ENCODE results near the gene GPR137B.

GPR137B gene

DNA sequence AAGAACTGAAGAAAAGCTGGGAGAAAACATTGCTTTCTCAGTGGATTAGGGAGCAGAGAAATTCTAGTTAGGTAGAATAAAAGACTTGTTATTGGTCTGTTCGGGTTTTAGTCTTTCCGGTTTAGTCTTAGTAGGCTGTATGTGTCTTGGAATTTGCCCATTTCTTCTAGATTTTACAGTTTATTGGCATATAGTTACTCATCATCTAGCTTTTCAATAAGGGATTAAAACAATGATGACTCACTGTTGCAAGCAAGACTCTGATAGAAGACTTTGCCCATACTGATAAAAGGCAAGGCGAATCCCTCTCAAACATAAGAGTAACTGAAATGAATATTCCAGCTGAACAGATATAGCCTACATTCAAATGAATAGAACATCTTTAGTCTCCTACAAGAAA, 62.3 kb downstream of the GPR137B start:
- Histone ChIP-seq H3K27me3 (no peaks in the 10 kb centered on the region), H3K36me3 (no peaks in the 10 kb centered on the region), H3K9me3 (no peaks in the 10 kb centered on the region), H3K4me1 (no peaks in the 10 kb centered on the region), H3K4me3 (ENCODE audit: low read depth, low read length) (no peak overlapping the region)
- TF ChIP-seq, protein P1, sequence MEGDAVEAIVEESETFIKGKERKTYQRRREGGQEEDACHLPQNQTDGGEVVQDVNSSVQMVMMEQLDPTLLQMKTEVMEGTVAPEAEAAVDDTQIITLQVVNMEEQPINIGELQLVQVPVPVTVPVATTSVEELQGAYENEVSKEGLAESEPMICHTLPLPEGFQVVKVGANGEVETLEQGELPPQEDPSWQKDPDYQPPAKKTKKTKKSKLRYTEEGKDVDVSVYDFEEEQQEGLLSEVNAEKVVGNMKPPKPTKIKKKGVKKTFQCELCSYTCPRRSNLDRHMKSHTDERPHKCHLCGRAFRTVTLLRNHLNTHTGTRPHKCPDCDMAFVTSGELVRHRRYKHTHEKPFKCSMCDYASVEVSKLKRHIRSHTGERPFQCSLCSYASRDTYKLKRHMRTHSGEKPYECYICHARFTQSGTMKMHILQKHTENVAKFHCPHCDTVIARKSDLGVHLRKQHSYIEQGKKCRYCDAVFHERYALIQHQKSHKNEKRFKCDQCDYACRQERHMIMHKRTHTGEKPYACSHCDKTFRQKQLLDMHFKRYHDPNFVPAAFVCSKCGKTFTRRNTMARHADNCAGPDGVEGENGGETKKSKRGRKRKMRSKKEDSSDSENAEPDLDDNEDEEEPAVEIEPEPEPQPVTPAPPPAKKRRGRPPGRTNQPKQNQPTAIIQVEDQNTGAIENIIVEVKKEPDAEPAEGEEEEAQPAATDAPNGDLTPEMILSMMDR (IDR thresholded peaks at IDR 0.05; ENCODE audit: low read depth, low read length) = no peak
- DNase-seq = no peak

DNA sequence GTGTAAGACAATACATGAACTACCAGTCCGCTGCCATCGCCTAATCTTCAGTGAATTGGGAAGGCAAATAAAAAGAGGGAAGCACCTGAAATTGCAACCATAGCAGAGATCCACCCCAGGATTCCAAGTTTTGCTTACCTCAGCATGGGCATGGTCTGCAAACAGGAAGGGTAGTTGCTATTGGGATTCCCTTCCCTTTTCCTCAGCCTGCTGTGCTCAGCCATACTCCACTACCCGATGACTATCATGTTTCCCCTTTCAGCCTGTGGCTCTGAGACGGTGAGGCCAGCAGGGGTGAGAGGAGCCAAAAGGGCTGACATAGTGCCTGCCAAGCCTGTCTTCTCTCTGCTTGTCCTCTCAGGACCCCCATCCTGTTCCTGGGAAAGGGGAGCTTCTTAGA, 64.2 kb downstream of the GPR137B start:
- TF ChIP-seq, protein P1 (IDR thresholded peaks at IDR 0.05; ENCODE audit: low read depth, low read length) = no peak
- H3K36me3 ChIP-seq = no peaks in the 10 kb centered on the region
- no peak for DNase-seq

DNA sequence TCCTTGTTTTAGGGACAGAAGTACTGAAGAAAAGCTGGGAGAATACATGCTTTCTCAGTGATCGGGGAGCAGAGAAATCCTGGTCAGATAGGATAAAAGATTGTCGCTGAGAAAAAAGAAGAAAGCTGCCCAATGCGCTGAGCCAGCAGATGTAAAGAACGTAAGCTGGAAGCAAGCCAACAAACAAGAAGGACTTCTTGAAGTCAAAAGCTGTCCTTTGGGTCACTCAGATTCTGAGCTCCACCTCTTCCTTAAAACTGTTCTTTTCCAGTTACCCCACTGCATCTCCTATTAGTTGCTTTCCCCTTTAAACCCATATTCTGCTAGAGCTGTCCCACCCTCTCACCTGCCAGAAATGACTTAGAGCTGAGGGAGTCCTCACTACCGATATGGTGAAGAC, 64.8 kb downstream of the GPR137B start:
- Histone ChIP-seq H3K36me3 (no peaks in the 10 kb centered on the region), H3K4me3 (ENCODE audit: low read depth, low read length) (no peak overlapping the region), H3K4me1 (no peaks in the 10 kb centered on the region), H3K27me3 (no peaks in the 10 kb centered on the region), H3K9me3 (no peaks in the 10 kb centered on the region)
- TF ChIP-seq, protein P1 (IDR thresholded peaks at IDR 0.05; ENCODE audit: low read depth, low read length) = no peak
- DNase-seq = no peak

More for the DNA sequence above, 64.2 kb downstream of the GPR137B start:
- H3K4me3 ChIP-seq (ENCODE audit: low read depth, low read length) = no peak overlapping the region
- H3K9me3 ChIP-seq = no peaks in the 10 kb centered on the region
- no peaks in the 10 kb centered on the region for H3K27me3 ChIP-seq
- no peaks in the 10 kb centered on the region for H3K4me1 ChIP-seq

DNA sequence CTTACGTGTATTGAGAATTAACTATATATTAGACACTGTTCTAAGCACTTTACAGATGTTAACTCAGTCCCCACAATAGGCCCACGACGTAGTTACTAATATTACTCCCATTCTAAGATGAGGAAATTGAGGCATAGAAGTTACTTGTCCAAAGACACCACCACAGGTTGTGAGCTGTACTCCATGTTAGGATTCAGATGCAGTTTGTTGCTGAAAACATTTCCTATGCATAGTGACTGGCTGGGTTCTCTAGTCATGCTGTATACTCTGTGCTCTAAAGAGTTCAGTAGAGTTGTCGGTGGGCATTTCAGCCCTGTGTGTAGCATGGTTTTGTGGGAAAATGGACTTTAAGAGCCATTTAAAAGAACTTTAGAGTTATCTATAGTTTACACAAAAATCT, 65.2 kb downstream of the GPR137B start:
- Histone ChIP-seq H3K4me3 (ENCODE audit: low read depth, low read length) (no peak overlapping the region), H3K4me1 (no peaks in the 10 kb centered on the region), H3K27me3 (no peaks in the 10 kb centered on the region), H3K36me3 (no peaks in the 10 kb centered on the region), H3K9me3 (no peaks in the 10 kb centered on the region)
- DNase-seq = no peak
- TF ChIP-seq, protein P1 (IDR thresholded peaks at IDR 0.05; ENCODE audit: low read depth, low read length) = no peak

DNA sequence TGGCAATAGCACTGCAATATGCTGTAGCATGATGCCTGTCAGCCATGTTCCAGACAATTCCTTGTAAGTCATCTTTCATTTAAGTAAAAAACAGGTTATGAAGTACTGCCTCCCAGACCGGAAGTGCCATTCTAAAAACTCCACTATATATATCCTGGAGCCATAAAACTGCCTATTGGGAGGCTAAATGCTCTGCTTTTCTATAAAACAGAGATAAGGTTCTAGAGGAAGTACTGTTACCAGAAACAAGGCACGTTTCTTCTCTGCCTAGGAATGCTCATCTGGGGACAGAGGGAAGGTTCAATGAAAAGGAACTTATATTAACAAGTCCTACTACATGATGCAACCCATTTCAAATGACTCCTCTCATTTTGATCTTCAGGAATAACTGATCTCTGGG, 66.8 kb downstream of the GPR137B start:
- Histone ChIP-seq H3K9me3 (no peaks in the 10 kb centered on the region), H3K4me3 (ENCODE audit: low read depth, low read length) (no peak overlapping the region), H3K4me1 (no peaks in the 10 kb centered on the region), H3K27me3 (no peaks in the 10 kb centered on the region), H3K36me3 (no peaks in the 10 kb centered on the region)
- DNase-seq = no peak
- TF ChIP-seq, protein P1 (IDR thresholded peaks at IDR 0.05; ENCODE audit: low read depth, low read length) = no peak

DNA sequence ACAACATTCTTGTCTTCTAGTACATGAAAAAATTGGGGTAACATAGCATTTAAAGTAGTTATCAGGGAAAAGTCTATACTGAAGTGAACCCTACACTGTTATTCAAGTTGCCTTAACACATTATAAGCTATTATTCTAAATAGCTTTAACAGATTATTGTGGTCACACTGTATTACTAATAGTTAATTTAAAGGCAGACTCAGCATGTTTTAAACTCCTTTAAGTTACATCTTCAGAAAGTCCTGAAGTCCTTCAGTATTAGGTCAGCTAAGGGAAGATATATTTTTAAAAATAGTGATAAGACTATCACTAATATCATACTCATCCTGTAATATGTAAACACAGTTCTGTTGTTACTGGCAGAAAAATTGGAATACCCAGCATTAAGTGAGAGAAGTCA, 67.4 kb downstream of the GPR137B start:
- Histone ChIP-seq H3K4me3 (ENCODE audit: low read depth, low read length) (no peak overlapping the region), H3K9me3 (no peaks in the 10 kb centered on the region), H3K4me1 (no peaks in the 10 kb centered on the region), H3K36me3 (no peaks in the 10 kb centered on the region), H3K27me3 (peaks cover under 1% of the 10 kb centered on the region; the same call in 1 of the 2 replicates)
- TF ChIP-seq, protein P1 (IDR thresholded peaks at IDR 0.05; ENCODE audit: low read depth, low read length) = no peak
- no peak for DNase-seq

All from BE2C (cell line).